IMR-90 (cell line): ENCODE measurements around the gene TENM4. TPM values are rescaled to one million over a fixed set of nuclear protein-coding genes. Genes with fewer than 3 reads are reported as not detected.

ENCODE experiments used
- ATAC-seq: fragments of 200-7000 bp; cut with Tn5 transposase; 2 replicates; pipeline ENCODE4 v1.9.1; 2020; ENCODE audit warnings: low read depth, mild to moderate bottlenecking, moderate library complexity
- BruUV-seq: library from RNA; stranded (reverse); fragments of 400-500 nt; replicated peaks from 2 replicates; lab custom pipeline; 2021; lab: Mats Ljungman, UMichigan
- CTCF ChIA-PET: fragments of 300-600 bp; formaldehyde crosslinking; extraction: SDS; loops from one replicate; lab custom pipeline; 2021; ENCODE audit warnings: antibody characterized with exemption; lab: Yijun Ruan, JAX
- POLR2A ChIA-PET: fragments of 300-600 bp; sonication (Branson Sonifier 250); formaldehyde crosslinking; loops from one replicate; lab custom pipeline; 2022; ENCODE audit warnings: antibody characterized with exemption; ENCODE audit not compliant: unreplicated experiment; lab: Charles Lee
- DNase-seq: peaks from one replicate; pipeline ENCODE4 v3.0.0; 2013
- H2AFZ ChIP-seq: replicated peaks from 2 replicates; pipeline ENCODE3; 2013; ENCODE audit warnings: low read length, mild to moderate bottlenecking; ENCODE audit not compliant: poor library complexity
- H2AK5ac ChIP-seq: 2 replicates; pipeline ENCODE4 v1.6.1; 2013; ENCODE audit warnings: low read depth, low read length, inconsistent platforms
- H2AK9ac ChIP-seq: replicated peaks from 2 replicates; pipeline ENCODE3; 2013; ENCODE audit warnings: mild to moderate bottlenecking, low read depth, low read length, moderate library complexity; ENCODE audit not compliant: poor library complexity
- H2BK120ac ChIP-seq: 2 replicates; pipeline ENCODE4 v1.6.1; 2013; ENCODE audit warnings: low read depth, low read length, inconsistent platforms
- H2BK15ac ChIP-seq: 3 replicates; pipeline ENCODE4 v1.6.1; 2013; ENCODE audit warnings: low read depth, low read length, inconsistent platforms
- H2BK20ac ChIP-seq: 2 replicates; pipeline ENCODE4 v1.6.1; 2013; ENCODE audit warnings: low read depth, mild to moderate bottlenecking, inconsistent platforms, low read length, moderate library complexity
- H2BK5ac ChIP-seq: 2 replicates; pipeline ENCODE4 v1.6.1; 2013; ENCODE audit warnings: mild to moderate bottlenecking, low read depth, low read length, inconsistent platforms; ENCODE audit not compliant: poor library complexity, severe bottlenecking
- H3K14ac ChIP-seq: replicated peaks from 2 replicates; pipeline ENCODE4 v1.6.1; 2013; ENCODE audit warnings: low read depth, low read length, inconsistent platforms
- H3K18ac ChIP-seq: 2 replicates; pipeline ENCODE4 v1.6.1; 2013; ENCODE audit warnings: low read depth, low read length, control low read depth
- H3K23ac ChIP-seq: 2 replicates; pipeline ENCODE4 v1.6.1; 2013; ENCODE audit warnings: low read depth, low read length, inconsistent platforms
- H3K27ac ChIP-seq: 2 replicates; pipeline ENCODE4 v1.5.1; 2013; ENCODE audit warnings: mild to moderate bottlenecking, control low read depth, low read length; ENCODE audit not compliant: insufficient read depth
- H3K27me3 ChIP-seq: 2 replicates; pipeline ENCODE4 v1.6.1; 2013; ENCODE audit warnings: low read length; ENCODE audit not compliant: control insufficient read depth, insufficient read depth
- H3K36me3 ChIP-seq: 2 replicates; pipeline ENCODE4 v1.6.1; 2013; ENCODE audit warnings: low read length, mixed read lengths; ENCODE audit not compliant: control insufficient read depth, insufficient read depth
- H3K4ac ChIP-seq: 2 replicates; pipeline ENCODE4 v1.6.1; 2013; ENCODE audit warnings: low read depth, low read length, inconsistent platforms
- H3K4me1 ChIP-seq: 2 replicates; pipeline ENCODE4 v1.6.1; 2013; ENCODE audit warnings: low read length, mixed read lengths; ENCODE audit not compliant: control insufficient read depth, insufficient read depth
- H3K4me2 ChIP-seq: 2 replicates; pipeline ENCODE4 v1.6.1; 2013; ENCODE audit warnings: low read depth, mild to moderate bottlenecking, control low read depth, low read length, moderate library complexity
- H3K4me3 ChIP-seq: 2 replicates; pipeline ENCODE4 v1.5.1; 2013; ENCODE audit warnings: low read depth, mild to moderate bottlenecking, control low read depth, low read length, moderate library complexity; ENCODE audit not compliant: insufficient read depth
- H3K56ac ChIP-seq: 2 replicates; pipeline ENCODE4 v1.6.1; 2013; ENCODE audit warnings: low read length, inconsistent platforms; ENCODE audit not compliant: insufficient read depth; ENCODE audit errors: extremely low read depth
- H3K79me1 ChIP-seq, 2 experiments: 2 replicates each; pipeline ENCODE4 v1.6.1; 2013; ENCODE audit warnings: low read length in 2 of 2, inconsistent platforms in 1 of 2, low read depth in 1 of 2
- H3K9ac ChIP-seq: 2 replicates; pipeline ENCODE4 v1.6.1; 2013; ENCODE audit warnings: low read depth, low read length, control low read depth
- H3K9me1 ChIP-seq: 2 replicates; pipeline ENCODE4 v1.6.1; 2013; ENCODE audit warnings: low read length, inconsistent platforms; ENCODE audit not compliant: insufficient read depth
- H3K9me3 ChIP-seq: 2 replicates; pipeline ENCODE4 v1.6.1; 2013; ENCODE audit warnings: low read length; ENCODE audit not compliant: control insufficient read depth, insufficient read depth
- H4K20me1 ChIP-seq: 2 replicates; pipeline ENCODE4 v1.6.1; 2013; ENCODE audit warnings: low read length, inconsistent platforms; ENCODE audit not compliant: insufficient read depth
- H4K5ac ChIP-seq: 2 replicates; pipeline ENCODE4 v1.6.1; 2013; ENCODE audit warnings: mild to moderate bottlenecking, low read depth, low read length, control low read depth
- H4K8ac ChIP-seq, 2 experiments: 2 replicates each; pipeline ENCODE4 v1.6.1; 2013; ENCODE audit warnings: low read depth in 2 of 2, low read length in 2 of 2, control low read depth in 1 of 2, inconsistent platforms in 1 of 2
- H4K91ac ChIP-seq: 2 replicates; pipeline ENCODE4 v1.6.1; 2013; ENCODE audit warnings: low read depth, low read length, inconsistent platforms; ENCODE audit not compliant: insufficient read depth
- BHLHE40 ChIP-seq: fragments of 150-350 bp; IDR thresholded peaks from 2 replicates; pipeline ENCODE4 v1.6.1; 2016; ENCODE audit warnings: mild to moderate bottlenecking, low read depth, low read length
- CEBPB ChIP-seq: IDR thresholded peaks from 2 replicates; pipeline ENCODE4 v1.6.1; 2012; ENCODE audit warnings: low read depth, low read length, improper control_type of control experiment
- CHD1 ChIP-seq: IDR thresholded peaks from 2 replicates; pipeline ENCODE4 v1.6.1; 2012; ENCODE audit warnings: low read depth, low read length, improper control_type of control experiment
- FOS ChIP-seq: fragments of 150-350 bp; IDR thresholded peaks from 2 replicates; pipeline ENCODE4 v1.6.1; 2016; ENCODE audit warnings: low read depth, low read length
- MAZ ChIP-seq: IDR thresholded peaks from 2 replicates; pipeline ENCODE4 v1.6.1; 2012; ENCODE audit warnings: low read depth, mild to moderate bottlenecking, low read length, improper control_type of control experiment, moderate library complexity, borderline replicate concordance
- MXI1 ChIP-seq: IDR thresholded peaks from 2 replicates; pipeline ENCODE4 v1.6.1; 2012; ENCODE audit warnings: low read depth, mild to moderate bottlenecking, low read length, moderate library complexity, borderline replicate concordance
- RAD21 ChIP-seq: IDR thresholded peaks from 2 replicates; pipeline ENCODE4 v1.6.1; 2012; ENCODE audit warnings: low read length, improper control_type of control experiment
- RCOR1 ChIP-seq: IDR thresholded peaks from 2 replicates; pipeline ENCODE4 v1.6.1; 2012; ENCODE audit warnings: mild to moderate bottlenecking, low read length, improper control_type of control experiment; ENCODE audit not compliant: insufficient replicate concordance
- RFX5 ChIP-seq: IDR thresholded peaks from 2 replicates; pipeline ENCODE4 v1.8.0; 2012; ENCODE audit warnings: low read depth, mild to moderate bottlenecking, low read length, moderate library complexity
- SMC3 ChIP-seq: fragments of 150-350 bp; IDR thresholded peaks from 2 replicates; pipeline ENCODE4 v1.6.1; 2016; ENCODE audit warnings: low read depth, mild to moderate bottlenecking, antibody characterized with exemption, low read length, moderate library complexity
- WGBS, 2 experiments: methylation state at CpG; one replicate each; pipeline versions ENCODE4 v1.1.5 to v1.1.7; 2013; ENCODE audit warnings: missing lambda C conversion rate in 2 of 2; ENCODE audit not compliant: insufficient read length in 1 of 2; ENCODE audit errors: extremely low coverage in 2 of 2; 5-methylcytosine and 5-hydroxymethylcytosine counted together
- dilution Hi-C: fragments of 300-500 bp; cut with HindIII; formaldehyde crosslinking; loops from one replicate; pipeline ENCODE4 v1.14.3; 2018; ENCODE audit warnings: low sequenced_read_pairs; ENCODE audit not compliant: unreplicated experiment
- in situ Hi-C: fragments of 300-500 bp; cut with MboI; formaldehyde crosslinking; loops from 3 replicates; pipeline ENCODE4 v1.14.3; 2019; ENCODE audit warnings: low sequenced_read_pairs, inconsistent platforms, mixed read lengths
- intact Hi-C: fragments of 100-400 bp; cut with micrococcal nuclease; formaldehyde crosslinking; loops from 2 replicates; pipeline ENCODE4 v1.10.0; 2022
- polyA plus RNA-seq, 3 experiments: library from polyadenylated mRNA; depleted of rRNA; stranded (reverse); fragments of >200 nt; gene quantifications; 2 replicates each; pipeline ENCODE4 v1.2.3, GENCODE V29; 2012; ENCODE audit warnings: low replicate concordance in 1 of 3
- total RNA-seq: library from RNA; depleted of rRNA; stranded (reverse); fragments of >200 nt; gene quantifications from 2 replicates; pipeline ENCODE4 v1.2.3, GENCODE V29; 2012
- TF ChIP-seq, protein P1 (sequence below): conservative IDR thresholded peaks from 2 replicates; pipeline ENCODE4 v1.5.1; 2012; ENCODE audit warnings: mild to moderate bottlenecking, low read depth, low read length, improper control_type of control experiment

Gene TENM4
- total and polyA plus RNA-seq, 2 of the 4 experiments (the other 2 are of a cell fraction), result 7.4 to 9.0 TPM

DNA sequence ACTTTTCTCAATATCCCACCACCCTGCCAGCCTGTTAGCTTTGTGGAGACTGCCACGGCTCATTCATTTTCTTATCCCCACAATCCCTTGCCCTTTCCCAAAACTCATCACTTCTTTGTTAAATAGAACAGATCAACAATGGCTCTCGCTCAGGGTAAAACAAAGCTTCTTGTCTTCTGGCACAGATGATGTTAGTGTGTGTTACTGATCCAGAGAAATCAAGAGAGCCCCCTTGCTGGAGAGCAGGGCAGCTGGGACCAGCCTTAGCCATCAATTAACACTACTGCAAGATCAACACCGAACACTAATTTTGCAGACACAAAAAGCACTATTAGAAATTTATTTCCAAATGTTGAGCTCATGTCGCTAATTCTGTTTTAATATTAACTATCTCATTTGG lies 420.9 kb downstream of the TENM4 start:
- peaks cover 13% of the 10 kb centered on the region for H3K9me1 ChIP-seq
- DNase-seq, result no peak
- H3K27me3 ChIP-seq, result no peaks in the 10 kb centered on the region
- no peaks in the 10 kb centered on the region for H4K20me1 ChIP-seq
- BruUV-seq, result no TSS peak
- no peak overlapping the region for H2BK5ac ChIP-seq
- in situ Hi-C loops, result no loop called here
- no peak overlapping the region for H3K9ac ChIP-seq
- H3K4me1 ChIP-seq, result peaks cover 14% of the 10 kb centered on the region
- no peaks in the 10 kb centered on the region for H3K9me3 ChIP-seq
- H2BK120ac ChIP-seq, result no peak overlapping the region
- no peak for ATAC-seq
- H3K14ac ChIP-seq, result no peak overlapping the region
- no peak overlapping the region for H3K23ac ChIP-seq
- H3K18ac ChIP-seq, result no peak overlapping the region; the same call in 1 of the 2 replicates
- H4K8ac ChIP-seq, result no peak overlapping the region
- WGBS, 2 experiments, result no CpG with 5 or more reads among the region's 4 CpGs
- no peak overlapping the region for H4K91ac ChIP-seq
- H3K4ac ChIP-seq, result no peak overlapping the region
- no peak overlapping the region for H3K4me3 ChIP-seq
- no peaks in the 10 kb centered on the region for H3K36me3 ChIP-seq
- TF ChIP-seq MAZ (no peak), RCOR1 (no peak), FOS (no peak), RAD21 (no peak), RFX5 (no peak), SMC3 (no peak), CEBPB (no peak), MXI1 (no peak), CHD1 (no peak), BHLHE40 (no peak)
- TF ChIP-seq, protein P1, sequence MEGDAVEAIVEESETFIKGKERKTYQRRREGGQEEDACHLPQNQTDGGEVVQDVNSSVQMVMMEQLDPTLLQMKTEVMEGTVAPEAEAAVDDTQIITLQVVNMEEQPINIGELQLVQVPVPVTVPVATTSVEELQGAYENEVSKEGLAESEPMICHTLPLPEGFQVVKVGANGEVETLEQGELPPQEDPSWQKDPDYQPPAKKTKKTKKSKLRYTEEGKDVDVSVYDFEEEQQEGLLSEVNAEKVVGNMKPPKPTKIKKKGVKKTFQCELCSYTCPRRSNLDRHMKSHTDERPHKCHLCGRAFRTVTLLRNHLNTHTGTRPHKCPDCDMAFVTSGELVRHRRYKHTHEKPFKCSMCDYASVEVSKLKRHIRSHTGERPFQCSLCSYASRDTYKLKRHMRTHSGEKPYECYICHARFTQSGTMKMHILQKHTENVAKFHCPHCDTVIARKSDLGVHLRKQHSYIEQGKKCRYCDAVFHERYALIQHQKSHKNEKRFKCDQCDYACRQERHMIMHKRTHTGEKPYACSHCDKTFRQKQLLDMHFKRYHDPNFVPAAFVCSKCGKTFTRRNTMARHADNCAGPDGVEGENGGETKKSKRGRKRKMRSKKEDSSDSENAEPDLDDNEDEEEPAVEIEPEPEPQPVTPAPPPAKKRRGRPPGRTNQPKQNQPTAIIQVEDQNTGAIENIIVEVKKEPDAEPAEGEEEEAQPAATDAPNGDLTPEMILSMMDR, result no peak
- no peak overlapping the region for H2BK20ac ChIP-seq
- no peak overlapping the region for H2AK9ac ChIP-seq
- intact Hi-C loops, result no loop called here
- no peak overlapping the region for H2BK15ac ChIP-seq
- H4K5ac ChIP-seq, result no peak overlapping the region; the same call in 1 of the 2 replicates
- POLR2A ChIA-PET, result no interaction called here
- H2AFZ ChIP-seq, result no peak overlapping the region
- no peak overlapping the region for H3K27ac ChIP-seq
- dilution Hi-C loops, result no loop called here
- H3K56ac ChIP-seq, result no peak overlapping the region
- H3K79me1 ChIP-seq, result no peaks in the 10 kb centered on the region
- CTCF ChIA-PET, result interaction anchor here (0.7 kb wide), 1 partner anchor 137 kb away, joined by 3 read pairs; no protein-coding TSS in a partner anchor
- H3K4me2 ChIP-seq, result no peak overlapping the region
- no peak overlapping the region for H2AK5ac ChIP-seq
